GM12878 (cell line): ENCODE data around the gene COL15A1. TPM values are rescaled to one million over a fixed set of nuclear protein-coding genes. Genes with fewer than 3 reads are reported as not detected.

Experiments
- ATAC-seq: fragments of 200-7000 bp; cut with Tn5 transposase; 3 replicates; pipeline ENCODE4 v1.9.1; 2020; ENCODE audit warnings: mild to moderate bottlenecking, moderate library complexity
- BruUV-seq: library from RNA; stranded (reverse); fragments of 400-500 nt; replicated peaks from 2 replicates; lab custom pipeline; 2021; lab: Mats Ljungman, UMichigan
- CTCF ChIA-PET: fragments of 300-600 bp; sonication (Branson Sonifier 250); formaldehyde crosslinking; extraction: SDS; loops from one replicate; lab custom pipeline; 2021; ENCODE audit warnings: inconsistent platforms; lab: Yijun Ruan, JAX
- POLR2A ChIA-PET: fragments of 350-600 bp; formaldehyde crosslinking; extraction: SDS; loops from one replicate; lab custom pipeline; 2021; ENCODE audit warnings: inconsistent platforms; lab: Charles Lee
- RAD21 ChIA-PET: fragments of 300-600 bp; sonication (Branson Sonifier 250); formaldehyde crosslinking; loops from one replicate; lab custom pipeline; 2023; ENCODE audit warnings: antibody characterized with exemption; ENCODE audit not compliant: unreplicated experiment; lab: Charles Lee
- SMC1A ChIA-PET: fragments of 300-600 bp; sonication (Branson Sonifier 250); formaldehyde crosslinking; loops from one replicate; lab custom pipeline; 2023; ENCODE audit not compliant: unreplicated experiment, uncharacterized antibody; lab: Charles Lee
- DNase-seq: peaks from one replicate; pipeline ENCODE4 v3.0.0-alpha.2; 2011; ENCODE audit warnings: low read depth, low spot score
- FAIRE-seq: peaks from 3 replicates; lab custom pipeline; 2011; peaks lifted over from hg19 to GRCh38; lab: Jason Lieb, UNC
- H2AFZ ChIP-seq: 2 replicates; pipeline ENCODE4 v1.6.0; 2011; ENCODE audit warnings: low read depth, low read length, control low read depth; ENCODE audit not compliant: control insufficient read depth
- H3K27ac ChIP-seq: 2 replicates; pipeline ENCODE4 v1.5.1; 2011; ENCODE audit warnings: control low read depth; ENCODE audit not compliant: control insufficient read depth, insufficient read depth
- H3K27me3 ChIP-seq, 2 experiments: replicated peaks in 1 of 2; 2 replicates each; pipeline versions ENCODE4 v1.6.0 to v1.6.1; 2011; ENCODE audit warnings: low read length in 1 of 2; ENCODE audit not compliant: control insufficient read depth in 2 of 2, insufficient read depth in 2 of 2
- H3K36me3 ChIP-seq, 2 experiments: 2 replicates each; pipeline ENCODE4 v1.5.1; 2011; ENCODE audit warnings: low read length in 1 of 2; ENCODE audit not compliant: control insufficient read depth in 2 of 2, insufficient read depth in 2 of 2
- H3K4me1 ChIP-seq: 2 replicates; pipeline ENCODE4 v1.6.1; 2011; ENCODE audit warnings: mild to moderate bottlenecking, low read length, moderate library complexity, mixed read lengths; ENCODE audit not compliant: control insufficient read depth, insufficient read depth
- H3K4me2 ChIP-seq: 2 replicates; pipeline ENCODE4 v1.6.0; 2011; ENCODE audit warnings: control low read depth; ENCODE audit not compliant: control insufficient read depth, insufficient read depth
- H3K4me3 ChIP-seq: fragments of 200-600 bp; sonication (generic); 2 replicates; pipeline ENCODE4 v1.5.1; 2016
- H3K79me2 ChIP-seq: 2 replicates; pipeline ENCODE4 v1.6.0; 2011; ENCODE audit warnings: low read length; ENCODE audit not compliant: control insufficient read depth, insufficient read depth
- H3K9ac ChIP-seq: 2 replicates; pipeline ENCODE4 v1.8.0; 2011; ENCODE audit warnings: low read length, control low read depth, mixed read lengths; ENCODE audit not compliant: control insufficient read depth, insufficient read depth
- H3K9me3 ChIP-seq: replicated peaks from 3 replicates; pipeline ENCODE4 v1.5.1; 2011; ENCODE audit warnings: mild to moderate bottlenecking, low read length; ENCODE audit not compliant: control insufficient read depth, insufficient read depth
- H4K20me1 ChIP-seq: 2 replicates; pipeline ENCODE4 v1.6.0; 2011; ENCODE audit not compliant: control insufficient read depth, insufficient read depth
- BCLAF1 ChIP-seq: fragments of 450-650 bp; IDR thresholded peaks from 2 replicates; pipeline ENCODE4 v1.6.1; 2017; ENCODE audit warnings: antibody characterized with exemption, mild to moderate bottlenecking, moderate library complexity
- E2F4 ChIP-seq: IDR thresholded peaks from 2 replicates; pipeline ENCODE4 v1.6.1; 2012; ENCODE audit warnings: low read depth, low read length, improper control_type of control experiment
- E2F8 ChIP-seq: fragments of 450-650 bp; IDR thresholded peaks from 2 replicates; pipeline ENCODE4 v1.6.1; 2018; ENCODE audit warnings: mild to moderate bottlenecking, low read depth, moderate library complexity; ENCODE audit not compliant: partially characterized antibody
- HSF1 ChIP-seq: fragments of 150-350 bp; IDR thresholded peaks from 2 replicates; pipeline ENCODE4 v1.6.1; 2014; ENCODE audit warnings: mild to moderate bottlenecking, low read depth, low read length
- JUND ChIP-seq: IDR thresholded peaks from 2 replicates; pipeline ENCODE4 v1.6.1; 2012; ENCODE audit warnings: low read depth, mild to moderate bottlenecking, low read length, improper control_type of control experiment, moderate library complexity
- KAT2A ChIP-seq: conservative IDR thresholded peaks from 2 replicates; pipeline ENCODE4 v1.6.1; 2011; ENCODE audit warnings: low read depth, low read length; ENCODE audit not compliant: control insufficient read depth
- MEF2B ChIP-seq: fragments of 450-650 bp; IDR thresholded peaks from 2 replicates; pipeline ENCODE4 v1.6.1; 2018; ENCODE audit warnings: mild to moderate bottlenecking, moderate library complexity; ENCODE audit not compliant: partially characterized antibody, poor library complexity, severe bottlenecking
- MXI1 ChIP-seq: fragments of 150-350 bp; IDR thresholded peaks from 2 replicates; pipeline ENCODE4 v1.6.1; 2011; ENCODE audit warnings: low read depth, mild to moderate bottlenecking, inconsistent platforms, low read length, improper control_type of control experiment
- NBN ChIP-seq: fragments of 450-650 bp; IDR thresholded peaks from 2 replicates; pipeline ENCODE4 v1.6.1; 2016
- NFYA ChIP-seq: IDR thresholded peaks from 2 replicates; pipeline ENCODE4 v1.6.1; 2011; ENCODE audit warnings: low read depth, mild to moderate bottlenecking, low read length, improper control_type of control experiment, borderline replicate concordance
- POLR2AphosphoS2 ChIP-seq: IDR thresholded peaks from 2 replicates; pipeline ENCODE4 v1.6.1; 2011; ENCODE audit warnings: low read depth, mild to moderate bottlenecking, low read length, improper control_type of control experiment, moderate library complexity
- RELA ChIP-seq: fragments of 450-650 bp; IDR thresholded peaks from 2 replicates; pipeline ENCODE4 v1.8.0; 2014; ENCODE audit warnings: borderline replicate concordance; ENCODE audit not compliant: partially characterized antibody
- SMAD5 ChIP-seq: IDR thresholded peaks from 2 replicates; pipeline ENCODE4 v1.6.1; 2016; ENCODE audit warnings: antibody characterized with exemption, low read depth
- WGBS: methylation state at CpG from one replicate; pipeline ENCODE4 v1.1.6; 2016; ENCODE audit warnings: low lambda C conversion rate; ENCODE audit not compliant: insufficient replicate concordance, insufficient coverage; ENCODE audit errors: missing lambda C conversion rate; 5-methylcytosine and 5-hydroxymethylcytosine counted together
- in situ Hi-C: fragments of 300-500 bp; cut with MboI; formaldehyde crosslinking; loops from 9 replicates; pipeline ENCODE4 v1.14.3; 2018; ENCODE audit warnings: mixed read lengths
- intact Hi-C: fragments of 100-400 bp; cut with micrococcal nuclease; formaldehyde crosslinking; loops from one replicate; pipeline ENCODE4 v1.14.2; 2022; ENCODE audit not compliant: unreplicated experiment
- polyA plus RNA-seq, 11 experiments: library from polyadenylated mRNA; depleted of rRNA in 4 of 11; unstranded in 6 of 11; stranded (reverse) in 5 of 11; fragments of >200 nt; fragmentation: Nextera tagmentation in 4 of 11; fragmentation: Illumina TruSeq in 1 of 11; extraction: Ambion mirVana in 4 of 11; extraction: Trizol in 1 of 11; gene quantifications; 1 replicate in 1 of 11; 2 replicates in 10 of 11; pipeline versions ENCODE4 v1.2.1 to v1.2.3, GENCODE V29; 2011 to 2016; ENCODE audit warnings: inconsistent platforms in 2 of 11, missing spikeins in 2 of 11, low read depth in 1 of 11
- total RNA-seq, 4 experiments: library from RNA; depleted of rRNA in 3 of 4; stranded (reverse); fragments of >200 nt in 3 of 4; fragmentation: Illumina TruSeq in 1 of 4; extraction: Trizol in 1 of 4; gene quantifications; 2 replicates each; pipeline versions ENCODE4 v1.2.1 to v1.2.3, GENCODE V29; 2013 to 2021

The COL15A1 gene
- total and polyA plus RNA-seq, 10 of the 15 experiments (the other 5 are each of a cell fraction or from before 2014, with no cell fraction given): 0.01 to 0.28 (median 0.06) TPM; not detected in 2

- TF ChIP-seq KAT2A (no peak), MXI1 (no peak), HSF1 (no peak), E2F8 (no peak), NFYA (no peak)
Observed at GRCh38 chr9:99006511-99006910, 62.8 kb downstream of the COL15A1 start (continued).

GRCh38 chr9:99006979-99007378 is 63.3 kb downstream of the COL15A1 start:
- no peak overlapping the region for H3K27ac ChIP-seq
- SMC1A ChIA-PET: interaction anchor here (1.1 to 4.5 kb wide), 6 partner anchors 9 to 1007 kb away, joined by 3 to 15 read pairs (median 3); no protein-coding TSS in a partner anchor
- intact Hi-C loops (no loop called here), in situ Hi-C loops (no loop called here)
- DNase-seq: no peak
- peaks cover 2% of the 10 kb centered on the region; the same call in 2 of the 3 replicates for H3K9me3 ChIP-seq
- RAD21 ChIA-PET: no interaction called here
- 36% methylated on average over 2 of the region's 2 CpGs for WGBS
- CTCF ChIA-PET: interaction anchor here (2.0 kb wide), 1 partner anchor 9 kb away, joined by 6 read pairs; no protein-coding TSS in a partner anchor
- H3K4me1 ChIP-seq: no peaks in the 10 kb centered on the region
- H2AFZ ChIP-seq: no peak overlapping the region
- no peak for ATAC-seq
- H3K79me2 ChIP-seq: no peaks in the 10 kb centered on the region
- no peak overlapping the region for H3K4me3 ChIP-seq
- H3K27me3 ChIP-seq: no peaks in the 10 kb centered on the region; a peak in 1 of 4 replicates
- BruUV-seq: no TSS peak
- no peak for FAIRE-seq
- H3K9ac ChIP-seq: no peak overlapping the region
- H4K20me1 ChIP-seq: no peaks in the 10 kb centered on the region
- POLR2A ChIA-PET: no interaction called here
- H3K4me2 ChIP-seq: no peak overlapping the region
- no peaks in the 10 kb centered on the region for H3K36me3 ChIP-seq
- no peak for TF ChIP-seq BCLAF1
- TF ChIP-seq MEF2B: no peak
- TF ChIP-seq E2F4: no peak
- TF ChIP-seq RELA: no peak
- TF ChIP-seq NBN: no peak
- TF ChIP-seq POLR2AphosphoS2: no peak
- TF ChIP-seq JUND: no peak
- no peak for TF ChIP-seq SMAD5
